Left colon (tissue), 2 donors: Measurements from ENCODE around the gene TUBE1. TPM values are rescaled to one million over a fixed set of nuclear protein-coding genes. Genes with fewer than 3 reads are reported as not detected.
"Not testable (repeated sequence)": the region's sequence is repeated elsewhere in the genome, so short reads cannot be mapped to it uniquely, and the experiment has no call there.

ENCODE experiments used
- ATAC-seq: fragments of 200-7000 bp; cut with Tn5 transposase; one replicate; pipeline ENCODE4 v1.9.1; 2020; ENCODE audit warnings: mild to moderate bottlenecking, moderate library complexity
- DNase-seq, 2 donors: peaks; one replicate each; pipeline ENCODE4 v3.0.0-alpha.2; 2020
- intact Hi-C, 2 donors: fragments of 100-400 bp; cut with DNase I in 1 of 2; cut with micrococcal nuclease in 1 of 2; formaldehyde crosslinking; loops; one replicate each; pipeline versions ENCODE4 v1.11.2 to v1.14.0; 2022; cut with DNase I, micrococcal nuclease
- total RNA-seq, 2 donors: library from RNA; stranded (reverse); fragmentation: NEBNext Ultra II Directional; extraction: Animal tissue kit (Norgen Biotek cat#: 25700); gene quantifications; one replicate each; pipeline ENCODE4 v1.2.1, GENCODE V29; 2021
- donor health status: DM: no; HTN: no; CAD: no.
- donor health status: DM: yes; HTN: yes; CAD: no.

Gene TUBE1
- total RNA-seq, 2 donors from 2014 or later: 8.7 to 9.1 TPM

DNA sequence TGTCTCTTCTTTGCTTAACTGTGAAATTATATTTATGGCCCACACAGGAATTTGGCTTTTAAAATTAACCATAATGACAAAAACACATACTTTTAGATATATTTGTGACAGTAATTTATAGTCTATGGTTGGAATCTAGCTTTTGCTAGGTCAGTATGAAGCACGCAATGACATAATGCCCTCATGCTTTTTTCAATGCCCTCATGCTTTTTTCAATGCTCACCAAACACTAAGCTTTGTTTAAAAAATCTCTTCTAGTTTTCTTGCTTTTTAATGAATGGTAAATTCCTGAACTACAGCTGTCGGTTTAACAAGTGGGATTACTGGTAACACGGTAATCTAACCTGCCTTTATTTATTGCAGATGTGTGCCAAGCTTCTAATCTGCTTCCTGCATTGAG is 20.7 kb downstream of the TUBE1 start:
- no peak for DNase-seq
- no peak for ATAC-seq
- intact Hi-C loops: no loop called here

DNA sequence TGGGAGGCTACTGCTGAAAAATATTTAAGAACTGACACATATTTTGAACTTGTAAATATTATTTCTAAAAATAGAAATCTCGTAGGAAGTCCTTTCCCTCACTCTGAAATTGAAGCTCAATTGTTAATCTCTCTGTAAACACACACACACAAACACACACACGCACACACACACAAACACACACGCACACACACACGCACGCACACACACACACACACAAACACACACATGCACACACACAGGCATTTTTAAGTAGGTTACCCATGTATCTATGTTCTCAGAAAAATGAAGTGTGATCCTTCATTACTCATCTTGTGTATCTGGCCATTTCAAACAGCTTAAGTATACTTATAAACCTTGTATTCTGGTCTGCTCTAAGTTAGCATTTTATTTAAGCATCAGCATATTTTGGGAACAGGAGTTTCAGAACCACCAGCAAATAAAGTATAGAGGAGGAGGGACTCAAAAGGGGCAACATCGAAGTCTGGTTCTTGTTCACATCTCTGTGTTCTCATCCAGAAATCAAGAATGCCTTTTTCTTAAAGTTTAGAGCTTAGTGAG is 21.8 kb downstream of the TUBE1 start:
- DNase-seq (no peak), ATAC-seq (no peak)
- intact Hi-C loops: no loop called here

DNA sequence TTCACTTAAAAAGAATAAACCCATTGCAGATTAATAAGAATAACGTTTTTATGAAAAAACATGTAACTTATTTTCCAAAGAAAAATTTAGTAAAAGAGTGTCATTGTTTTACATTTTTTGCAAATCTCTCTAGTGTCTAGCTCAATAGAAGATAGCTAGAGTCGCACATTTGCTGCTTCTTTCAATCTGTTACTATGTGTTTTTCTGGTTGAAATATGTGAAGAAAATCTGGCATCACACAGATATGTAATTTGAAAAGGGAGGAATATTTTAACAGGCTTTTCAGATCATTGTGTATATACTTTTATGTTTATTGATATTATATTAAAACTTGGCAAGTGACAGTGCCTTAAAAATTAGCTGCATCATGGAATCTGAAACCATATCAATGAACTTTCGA is 24.3 kb downstream of the TUBE1 start:
- intact Hi-C loops: no loop called here
- DNase-seq: no peak
- ATAC-seq: no peak

DNA sequence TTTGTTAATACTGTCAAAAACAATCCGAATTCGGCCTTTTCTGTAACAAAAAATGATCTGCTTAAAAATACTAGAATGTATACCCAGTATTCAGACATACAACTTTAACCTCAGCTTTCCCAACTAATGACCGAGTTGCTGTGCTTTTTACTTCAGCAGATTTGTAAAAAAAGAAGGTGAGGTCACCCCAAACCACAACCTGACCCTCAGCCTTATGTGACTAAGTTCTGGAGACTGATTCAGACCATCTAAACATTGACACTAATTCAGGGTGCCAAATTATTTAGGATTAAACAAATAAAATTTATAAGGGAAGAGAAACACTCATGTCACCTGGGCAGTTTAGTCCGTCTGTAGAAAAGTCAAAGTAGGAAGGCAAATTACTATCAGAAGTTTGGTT is 25.7 kb downstream of the TUBE1 start:
- no peak for ATAC-seq
- DNase-seq: no peak
- intact Hi-C loops: no loop called here

DNA sequence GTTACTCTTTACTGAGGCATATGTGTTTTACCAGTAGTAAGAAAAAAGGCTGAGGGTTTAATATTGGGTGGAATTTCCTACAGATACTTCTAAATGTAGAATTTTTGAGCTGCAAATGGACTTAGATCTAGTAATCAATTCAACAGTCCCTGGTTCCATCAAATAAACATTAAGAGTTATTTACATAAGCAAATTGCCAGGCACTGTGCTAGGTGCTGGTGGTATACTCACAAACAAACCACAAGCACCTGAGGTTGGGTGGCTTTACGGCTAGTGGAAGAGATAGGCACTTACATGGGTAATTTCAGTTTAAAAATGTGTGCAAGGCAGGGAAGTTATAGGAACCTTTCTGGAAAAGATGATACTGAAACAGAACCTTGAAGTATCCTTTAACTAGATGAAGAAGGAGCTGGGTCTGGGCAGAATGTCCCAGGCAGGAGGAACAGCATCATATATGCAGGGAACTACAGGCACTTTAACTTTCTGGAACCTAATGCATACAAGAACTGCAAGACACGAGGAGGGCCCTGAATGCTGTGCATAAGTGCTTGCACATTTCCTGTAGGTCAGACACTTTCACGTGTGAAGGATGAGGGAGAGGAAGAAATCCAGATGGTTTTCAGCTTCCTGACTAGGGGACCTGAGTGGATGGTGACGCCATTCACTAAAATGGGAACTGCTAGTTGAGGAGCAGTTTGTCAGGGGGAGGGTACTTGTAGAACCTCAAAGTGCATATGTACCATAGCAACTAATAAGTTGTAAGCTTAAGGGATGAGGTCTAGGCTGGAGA is 28.8 kb downstream of the TUBE1 start:
- intact Hi-C loops: no loop called here
- ATAC-seq (no peak), DNase-seq (no peak)

DNA sequence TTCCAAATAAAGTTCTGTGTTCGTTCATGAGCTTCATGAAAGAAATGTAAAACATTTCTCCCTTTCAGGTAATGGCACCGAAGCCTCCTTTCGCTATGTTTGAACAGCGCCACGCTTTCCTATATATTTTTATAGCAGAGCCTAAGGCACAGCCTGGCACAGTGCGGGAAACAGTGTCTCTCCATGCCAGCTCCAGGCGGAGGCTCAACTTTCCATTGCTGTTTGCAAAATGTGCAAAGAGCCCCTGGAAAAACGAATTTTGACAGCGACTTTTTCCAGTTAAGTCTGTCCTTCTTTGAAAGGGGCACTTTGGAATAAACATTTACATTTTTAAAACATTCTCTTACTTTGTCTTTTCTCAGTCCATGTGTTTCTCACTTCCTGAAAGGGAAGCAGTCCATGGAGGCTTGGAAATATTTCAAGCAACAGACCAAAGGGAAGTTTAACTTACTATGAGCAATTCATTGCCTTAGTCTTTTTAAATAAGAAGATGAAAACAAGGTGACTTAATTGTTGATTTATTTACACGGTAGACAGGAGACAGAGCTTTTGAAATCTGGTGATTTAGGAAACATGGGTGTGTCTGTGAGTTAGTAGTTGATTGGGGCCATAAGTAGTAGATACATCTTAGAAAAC is 32.6 kb downstream of the TUBE1 start:
- DNase-seq: no peak
- ATAC-seq: no peak
- intact Hi-C loops: no loop called here

DNA sequence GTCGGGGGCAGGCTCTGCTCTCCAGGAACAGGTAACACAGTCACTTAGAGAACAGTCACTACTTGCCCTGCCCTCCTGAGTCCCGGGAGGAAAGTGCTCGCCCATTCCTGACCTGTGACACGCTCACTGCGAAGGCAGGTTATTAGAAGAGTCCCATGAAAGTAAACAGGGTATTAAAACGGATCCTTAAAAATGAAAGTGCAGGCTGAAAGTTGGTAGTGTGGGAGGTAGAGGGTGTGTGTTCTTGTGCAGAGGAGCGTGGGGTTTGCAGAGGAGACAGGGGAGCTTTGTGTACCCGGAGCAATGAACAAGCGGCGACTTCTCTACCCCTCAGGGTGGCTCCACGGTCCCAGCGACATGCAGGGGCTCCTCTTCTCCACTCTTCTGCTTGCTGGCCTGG is 33.3 kb downstream of the TUBE1 start, which contains the start of gene CCN6:
CCN6 (plus strand) TSS at position 104 of the 400 bp plus-strand sequence; CDS start at position 358, 254 bp downstream.
- no peak for ATAC-seq

DNA sequence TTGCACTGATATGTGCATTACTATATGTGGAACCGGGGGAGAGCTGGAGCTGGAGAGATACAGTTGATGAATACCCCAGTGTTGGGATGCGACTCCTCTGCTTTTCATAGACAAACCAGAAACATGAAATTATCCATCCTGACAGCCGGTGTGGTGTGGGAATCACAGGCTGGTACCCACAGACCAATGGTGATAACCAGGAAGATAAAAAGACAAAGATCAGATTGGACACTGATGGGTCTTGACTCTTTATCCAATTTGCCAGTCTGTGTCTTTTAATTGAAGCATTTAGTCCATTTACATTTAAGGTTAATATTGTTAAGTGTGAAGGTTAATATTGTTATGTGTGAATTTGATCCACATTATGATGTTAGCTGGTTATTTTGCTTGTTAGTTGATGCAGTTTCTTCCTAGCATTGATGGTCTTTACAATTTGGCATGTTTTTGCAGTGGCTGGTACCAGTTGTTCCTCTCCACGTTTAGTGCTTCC is 36.0 kb downstream of the TUBE1 start:
- ATAC-seq: not testable (repeated sequence)

More for the DNA sequence above, 33.3 kb downstream of the TUBE1 start, which contains the start of gene CCN6:
- intact Hi-C loops: no loop called here
- no peak for DNase-seq

DNA sequence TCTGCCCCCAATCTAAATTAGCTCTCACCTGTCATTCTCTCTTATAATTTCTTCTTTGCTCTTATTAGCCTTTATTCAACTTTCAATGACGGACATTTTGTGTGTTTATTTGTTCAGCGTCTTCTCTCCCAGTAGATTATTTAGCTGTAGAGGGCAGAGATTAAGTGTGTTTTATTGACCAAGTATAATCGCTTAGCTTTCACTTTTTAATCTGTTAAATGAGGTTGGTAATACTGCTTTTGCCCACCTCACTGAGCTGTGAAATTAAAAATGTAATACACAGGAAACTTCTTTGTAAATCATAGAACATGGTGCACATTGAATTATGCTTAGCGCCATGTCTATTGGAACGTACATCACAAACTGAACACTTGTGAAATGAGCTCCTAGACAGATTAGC is 36.9 kb downstream of the TUBE1 start:
- intact Hi-C loops: no loop called here
- DNase-seq: no peak
- no peak for ATAC-seq

More for the DNA sequence above, 36.0 kb downstream of the TUBE1 start:
- intact Hi-C loops, DNase-seq: not testable (repeated sequence)

DNA sequence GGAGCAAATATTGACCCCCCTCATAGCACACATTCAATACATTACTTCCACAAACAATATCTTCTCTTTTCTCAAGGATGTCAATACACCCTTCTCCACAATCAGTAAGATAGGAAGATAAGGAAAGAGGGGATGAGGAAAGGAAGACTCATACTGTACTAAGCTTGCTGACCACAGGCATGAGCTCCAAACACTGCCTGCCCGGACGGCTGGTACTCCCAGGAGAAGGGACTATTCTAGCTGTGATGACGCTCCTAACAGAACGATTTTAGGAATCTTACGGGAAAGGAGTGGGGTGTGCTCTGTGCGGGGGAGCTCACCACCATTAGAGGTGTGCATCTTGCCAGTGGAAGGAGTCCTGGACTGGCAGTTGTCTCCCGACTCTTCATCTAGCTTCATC is 37.3 kb downstream of the TUBE1 start:
- intact Hi-C loops: no loop called here
- ATAC-seq: no peak
- no peak for DNase-seq

DNA sequence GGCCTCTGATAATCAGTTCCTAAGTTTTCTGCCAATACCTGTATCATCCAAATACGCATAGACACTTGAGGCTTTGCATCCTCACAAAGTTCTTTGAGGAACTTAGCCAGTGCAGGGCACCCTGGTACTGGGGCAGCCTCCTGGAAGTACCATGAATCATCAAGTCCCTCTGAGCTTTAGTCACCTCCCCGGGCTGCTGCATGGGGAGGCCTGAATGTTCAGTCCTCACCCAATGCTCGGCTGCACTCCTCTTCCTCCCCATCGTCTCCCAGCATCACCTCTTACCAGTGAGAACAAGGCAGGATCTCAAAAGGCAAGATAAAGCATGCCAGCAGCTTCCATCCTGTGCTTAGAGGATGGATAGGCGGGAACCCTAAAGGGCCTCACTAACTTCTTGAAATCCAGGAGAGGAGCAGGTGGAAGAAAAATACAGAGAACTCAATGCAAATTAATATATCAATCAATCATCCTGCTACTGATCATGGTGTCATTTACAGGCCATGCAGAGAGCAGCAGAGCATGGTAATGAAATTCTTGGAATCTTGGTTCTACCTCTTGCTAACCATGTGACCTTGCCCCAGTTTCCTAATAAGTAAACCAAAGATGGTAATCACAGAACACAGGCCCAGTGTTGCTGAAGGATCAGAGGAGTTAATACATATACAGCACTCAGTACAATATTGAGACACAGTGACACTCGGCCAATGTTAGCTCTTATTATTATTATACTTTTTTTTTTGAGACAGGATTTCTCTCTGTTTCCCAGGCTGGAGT is 38.1 kb downstream of the TUBE1 start:
- intact Hi-C loops: no loop called here
- no peak for ATAC-seq
- DNase-seq: no peak

DNA sequence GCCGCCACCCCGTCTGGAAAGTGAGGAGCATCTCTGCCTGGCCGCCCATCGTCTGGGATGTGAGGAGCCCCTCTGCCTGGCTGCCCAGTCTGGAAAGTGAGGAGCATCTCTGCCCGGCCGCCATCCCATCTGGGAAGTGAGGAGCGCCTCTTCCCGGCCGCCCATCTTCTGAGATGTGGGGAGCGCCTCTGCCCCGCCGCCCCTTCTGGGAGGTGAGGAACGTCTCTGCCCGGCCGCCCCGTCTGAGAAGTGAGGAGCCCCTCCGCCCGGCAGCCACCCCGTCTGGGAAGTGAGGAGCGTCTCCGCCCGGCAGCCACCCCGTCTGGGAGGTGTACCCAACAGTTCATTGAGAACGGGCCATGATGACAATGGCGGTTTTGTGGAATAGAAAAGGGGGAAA is 39.8 kb downstream of the TUBE1 start:
- intact Hi-C loops, ATAC-seq, DNase-seq: not testable (repeated sequence)

DNA sequence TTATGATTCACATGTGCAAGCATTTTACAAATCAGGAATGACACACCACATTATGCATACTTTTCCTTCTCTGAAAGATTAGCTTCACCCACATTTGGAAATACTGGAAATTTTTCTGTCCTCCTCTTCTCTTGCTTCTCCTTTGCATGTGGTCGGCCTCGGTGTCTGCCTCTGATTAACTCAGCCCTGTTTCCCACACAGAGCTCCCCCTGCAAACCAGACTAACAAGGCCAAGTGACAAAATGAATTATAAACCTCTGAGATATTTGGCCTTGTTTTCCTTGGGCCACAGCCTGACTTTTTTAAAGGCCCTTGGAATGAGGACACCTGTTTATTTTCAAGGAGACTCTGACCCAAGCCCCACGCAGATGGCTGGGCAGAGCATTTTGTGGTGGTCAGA is 42.4 kb downstream of the TUBE1 start:
- ATAC-seq: no peak

DNA sequence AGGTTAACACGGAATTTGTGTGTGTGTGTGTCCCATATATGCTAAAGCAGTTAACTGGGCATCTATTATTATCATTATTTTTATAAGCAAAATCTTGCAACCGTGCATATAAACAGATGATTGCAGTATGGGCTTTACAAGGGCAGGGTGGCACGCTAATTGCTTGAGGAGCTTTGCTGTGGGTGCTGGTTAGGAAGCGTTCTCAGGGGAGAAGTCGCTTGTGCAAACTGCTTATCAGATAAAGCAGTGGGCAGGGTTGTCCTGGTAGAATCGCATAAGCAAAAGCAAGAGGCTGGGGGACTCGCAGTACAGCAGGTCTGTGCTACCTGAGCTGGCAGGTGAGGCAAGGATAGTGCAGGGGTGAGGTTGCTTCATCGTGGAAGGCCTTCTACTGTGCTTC is 43.1 kb downstream of the TUBE1 start:
- intact Hi-C loops: loop anchor here in 1 of 2 donors (5.0 kb wide), 1 partner anchor 787 kb away; a partner anchor contains a TSS
- ATAC-seq (no peak), DNase-seq (no peak)

More for the DNA sequence above, 42.4 kb downstream of the TUBE1 start:
- intact Hi-C loops: loop anchor here in 1 of 2 donors (5.0 kb wide), 1 partner anchor 788 kb away; a partner anchor contains a TSS
- no peak for DNase-seq

DNA sequence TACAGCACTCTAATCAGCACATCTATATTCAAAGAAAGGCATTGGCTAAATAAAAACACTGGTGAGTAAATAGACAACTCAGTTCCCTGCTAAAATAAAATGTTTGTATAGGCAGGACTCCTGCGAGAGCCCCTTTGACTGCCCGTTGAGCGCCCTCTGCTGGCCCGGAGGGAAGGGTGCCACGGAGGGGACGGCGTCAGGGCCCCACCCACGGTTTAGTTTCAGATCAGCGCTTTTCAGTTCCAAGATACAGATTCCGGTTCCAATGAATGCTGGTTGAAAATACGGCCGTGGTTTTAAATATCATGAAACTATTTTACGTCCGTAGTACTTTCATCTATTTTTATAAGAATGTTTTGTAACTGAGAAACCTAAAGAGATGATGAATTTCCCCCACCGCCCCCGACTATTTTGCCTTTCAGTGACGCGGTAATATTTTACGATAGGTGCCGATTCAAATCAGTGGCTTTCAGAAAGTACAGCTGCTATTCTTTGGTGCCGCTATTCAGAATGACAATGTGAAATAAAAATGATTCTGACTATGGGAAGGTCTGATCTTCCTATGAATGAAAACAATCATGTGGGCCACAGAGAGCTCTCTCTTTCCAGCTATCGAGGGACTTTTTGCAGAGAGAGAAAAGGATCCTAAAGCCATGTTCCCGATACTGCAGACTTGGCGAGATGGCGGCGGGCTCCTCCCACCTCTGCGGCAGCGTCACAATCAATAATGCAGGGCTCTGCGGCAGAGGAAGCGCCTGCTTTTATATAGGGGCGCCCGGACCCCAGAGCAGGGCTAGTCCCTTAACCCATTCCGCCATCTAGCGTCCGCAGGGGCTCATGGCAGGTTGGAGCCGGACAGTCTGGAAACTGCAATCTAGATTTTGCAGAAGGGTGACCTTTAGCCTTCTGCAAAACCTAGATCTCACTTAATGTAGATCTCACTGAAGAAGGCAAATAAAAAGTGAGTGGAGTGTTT is 44.0 kb downstream of the TUBE1 start:
- intact Hi-C loops: loop anchor here in 1 of 2 donors (5.0 kb wide), 1 partner anchor 786 kb away; a partner anchor contains a TSS
- DNase-seq (peak; percentile 83 to 91), ATAC-seq (peak; percentile 95)

DNA sequence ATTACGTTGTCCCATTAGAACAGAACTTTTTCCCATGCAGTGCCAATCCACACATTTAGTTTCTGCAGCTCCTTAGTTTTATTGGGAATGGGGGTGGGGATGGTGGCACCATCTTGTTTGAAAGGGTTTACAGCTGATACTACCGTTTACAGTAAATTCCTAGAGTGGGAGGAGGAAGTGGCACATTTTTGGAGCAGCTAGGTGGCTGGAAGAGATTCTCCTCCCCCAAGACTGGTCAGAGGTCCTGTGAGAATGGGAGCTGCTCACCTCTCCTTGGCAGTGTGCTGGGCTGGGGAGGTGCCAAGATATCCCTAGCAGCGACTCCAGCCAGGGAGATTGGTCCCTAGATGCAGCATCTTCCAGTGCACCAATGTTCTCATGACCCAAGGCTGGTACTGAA is 45.7 kb downstream of the TUBE1 start:
- ATAC-seq: no peak
- intact Hi-C loops: loop anchor here in 1 of 2 donors (5.0 kb wide), 1 partner anchor 784 kb away; a partner anchor contains a TSS
- no peak for DNase-seq

DNA sequence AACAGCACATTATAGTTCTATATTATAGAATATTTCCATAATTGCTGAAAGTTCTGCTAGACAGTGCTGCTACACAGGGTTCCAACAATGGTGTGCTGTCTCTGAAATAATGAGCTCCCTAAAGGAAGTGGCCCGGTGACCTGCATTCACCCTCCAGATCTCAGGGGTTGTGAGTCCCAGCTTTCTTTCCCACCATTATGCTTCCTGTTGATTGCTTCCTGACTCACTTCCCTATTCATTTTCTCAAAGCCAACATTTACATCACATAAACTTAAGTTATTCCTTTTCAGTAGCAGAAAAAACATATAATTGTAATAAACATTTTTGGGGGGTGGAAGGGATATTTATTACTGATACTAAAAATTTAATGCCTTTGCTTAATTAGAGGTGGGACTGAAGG is 46.3 kb downstream of the TUBE1 start:
- ATAC-seq (no peak), DNase-seq (no peak)
- intact Hi-C loops: loop anchor here in 1 of 2 donors (5.0 kb wide), 1 partner anchor 784 kb away; a partner anchor contains a TSS

DNA sequence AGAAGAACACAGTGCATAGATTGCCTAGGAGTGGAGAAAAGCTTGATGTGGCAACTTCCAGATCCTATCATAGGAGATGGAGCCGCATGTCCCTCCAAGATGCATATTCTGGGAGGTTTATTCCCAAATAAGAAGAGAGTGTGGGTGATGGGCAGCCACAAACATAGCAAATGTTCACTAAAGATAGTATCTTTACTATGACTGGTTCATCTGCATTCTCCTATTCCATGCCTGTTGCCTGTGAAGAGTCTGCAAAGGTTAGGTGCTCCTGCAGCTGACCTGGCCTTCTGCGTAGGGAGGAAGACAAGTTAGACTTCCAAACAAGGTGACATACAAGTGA is 47.9 kb downstream of the TUBE1 start:
- DNase-seq: no peak
- ATAC-seq: no peak
- intact Hi-C loops: no loop called here
